ENCODE measurements around the gene PPP1R1A.

The PPP1R1A gene

DNA sequence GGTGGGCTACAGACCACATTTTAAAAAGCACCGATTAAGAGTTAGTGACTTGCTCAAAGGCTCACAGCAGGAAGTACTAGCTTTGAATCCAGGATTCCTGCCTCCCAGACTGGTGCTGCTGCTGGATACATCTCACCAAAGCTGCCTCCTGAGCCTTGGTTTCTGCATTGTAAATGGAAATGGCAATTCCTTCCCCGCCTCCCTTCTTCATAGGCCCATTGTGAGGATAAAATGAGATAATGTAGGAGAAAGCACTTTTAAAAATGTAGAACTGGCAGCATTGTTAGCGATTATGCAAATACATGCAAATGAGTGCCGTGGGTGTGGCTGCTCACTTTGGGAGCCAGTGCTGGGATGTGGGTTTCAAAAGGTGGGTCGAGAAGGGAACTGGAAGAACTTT lies 23.7 kb downstream of the PPP1R1A start:
- Histone ChIP-seq H3K4me3 (replicated peaks; ENCODE audit: low read depth, low read length) (no peak overlapping the region), H3K36me3 (ENCODE audit: control insufficient read depth, insufficient read depth, low read length) (peaks cover 3% of the 10 kb centered on the region; the same call in 1 of the 2 replicates), H3K27me3 (replicated peaks; ENCODE audit: control insufficient read depth, insufficient read depth, low read length) (no peaks in the 10 kb centered on the region)
- no peak for DNase-seq (ENCODE audit: extremely low read depth, insufficient read length)
- no peak for TF ChIP-seq CTCF (IDR thresholded peaks at IDR 0.05; ENCODE audit: insufficient read depth, low read length, poor library complexity, severe bottlenecking)

DNA sequence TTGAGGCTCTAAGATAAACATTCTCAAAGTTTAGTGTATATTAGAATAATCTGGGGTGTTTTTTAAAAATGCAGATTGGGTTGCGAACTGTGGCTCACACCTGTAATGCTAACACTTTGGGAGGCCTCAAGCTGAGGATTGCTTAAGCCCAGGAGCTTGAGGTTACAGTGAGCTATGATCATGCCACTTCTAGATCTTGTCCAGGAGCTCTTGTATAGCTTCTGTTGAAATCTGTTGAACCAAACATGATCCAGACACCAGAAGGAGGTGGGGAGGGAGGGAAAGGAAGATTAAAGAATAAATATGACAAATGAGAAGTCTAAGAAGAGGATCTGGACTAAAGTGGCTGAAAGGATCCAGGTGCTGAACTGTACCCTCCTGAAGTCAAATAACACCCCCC lies 24.7 kb downstream of the PPP1R1A start:
- no peaks in the 10 kb centered on the region for H3K27me3 ChIP-seq (replicated peaks; ENCODE audit: control insufficient read depth, insufficient read depth, low read length)
- DNase-seq (ENCODE audit: extremely low read depth, insufficient read length), result no peak
- no peaks in the 10 kb centered on the region; the same call in 1 of the 2 replicates for H3K36me3 ChIP-seq (ENCODE audit: control insufficient read depth, insufficient read depth, low read length)
- no peak overlapping the region for H3K4me3 ChIP-seq (replicated peaks; ENCODE audit: low read depth, low read length)
- TF ChIP-seq CTCF (IDR thresholded peaks at IDR 0.05; ENCODE audit: insufficient read depth, low read length, poor library complexity, severe bottlenecking), result no peak

DNA sequence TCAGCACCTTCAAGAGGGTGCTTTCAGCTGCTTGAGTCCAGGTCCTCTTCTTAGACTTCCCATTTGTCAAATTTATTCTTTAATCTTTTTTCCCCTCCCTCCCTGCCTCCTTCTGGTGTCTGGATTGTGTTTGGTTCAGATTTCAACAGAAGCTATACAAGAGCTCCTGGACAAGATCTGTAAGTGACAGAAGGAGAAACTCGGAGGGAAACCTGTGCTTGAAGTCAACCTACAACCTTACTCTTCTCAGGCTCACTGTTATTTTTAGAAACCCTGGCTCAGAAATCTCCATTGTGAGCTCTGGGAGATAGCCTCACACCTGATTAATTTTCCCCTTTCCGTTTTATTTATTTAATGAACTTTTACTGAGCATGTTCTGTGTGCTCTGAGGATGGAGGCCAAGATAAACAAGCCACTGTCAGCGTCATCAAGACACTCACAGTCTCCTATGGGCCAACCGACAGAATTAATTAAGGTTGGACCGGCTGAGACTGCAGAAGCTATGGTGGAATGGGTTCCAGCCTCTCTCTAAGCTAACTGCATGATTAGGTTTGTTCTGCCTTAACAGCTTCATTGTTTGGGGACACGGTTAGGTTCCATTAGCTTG lies 25.6 kb downstream of the PPP1R1A start:
- no peak for DNase-seq (ENCODE audit: extremely low read depth, insufficient read length)
- no peak for TF ChIP-seq CTCF (IDR thresholded peaks at IDR 0.05; ENCODE audit: insufficient read depth, low read length, poor library complexity, severe bottlenecking)
- no peaks in the 10 kb centered on the region for H3K27me3 ChIP-seq (replicated peaks; ENCODE audit: control insufficient read depth, insufficient read depth, low read length)

GRCh38 chr12:54561164-54561563 lies 27.3 kb downstream of the PPP1R1A start:
- Histone ChIP-seq H3K36me3 (ENCODE audit: control insufficient read depth, insufficient read depth, low read length) (no peaks in the 10 kb centered on the region; the same call in 1 of the 2 replicates), H3K27me3 (replicated peaks; ENCODE audit: control insufficient read depth, insufficient read depth, low read length) (no peaks in the 10 kb centered on the region), H3K4me3 (replicated peaks; ENCODE audit: low read depth, low read length) (no peak overlapping the region)
- no peak for TF ChIP-seq CTCF (IDR thresholded peaks at IDR 0.05; ENCODE audit: insufficient read depth, low read length, poor library complexity, severe bottlenecking)
- DNase-seq (ENCODE audit: extremely low read depth, insufficient read length), result no peak

More for the DNA sequence above, 25.6 kb downstream of the PPP1R1A start:
- Histone ChIP-seq H3K36me3 (ENCODE audit: control insufficient read depth, insufficient read depth, low read length) (no peaks in the 10 kb centered on the region; the same call in 1 of the 2 replicates), H3K4me3 (replicated peaks; ENCODE audit: low read depth, low read length) (no peak overlapping the region)

- peak; percentile 50 for DNase-seq (ENCODE audit: extremely low read depth, insufficient read length)
- peak overlapping the region; percentile 10 for H3K4me3 ChIP-seq (replicated peaks; ENCODE audit: low read depth, low read length)
- no peaks in the 10 kb centered on the region for H3K27me3 ChIP-seq (replicated peaks; ENCODE audit: control insufficient read depth, insufficient read depth, low read length)
- no peak for TF ChIP-seq CTCF (IDR thresholded peaks at IDR 0.05; ENCODE audit: insufficient read depth, low read length, poor library complexity, severe bottlenecking)
- no peaks in the 10 kb centered on the region; the same call in 1 of the 2 replicates for H3K36me3 ChIP-seq (ENCODE audit: control insufficient read depth, insufficient read depth, low read length)
Observed at GRCh38 chr12:54560374-54560858, 28.0 kb downstream of the PPP1R1A start.

Measured in GM06990 (cell line).